Measurements from ENCODE around the gene SEMA3E.
"Not testable (repeated sequence)": the region's sequence is repeated elsewhere in the genome, so short reads cannot be mapped to it uniquely, and the experiment has no call there.

SEMA3E gene

GRCh38 chr7:83562960-83563359 is 86.0 kb downstream of the SEMA3E start:
- DNase-seq (ENCODE audit: low read depth in 2 of 3, low spot score in 1 of 3): no peak

GRCh38 chr7:83562289-83562688 is 86.7 kb downstream of the SEMA3E start:
- no peak for DNase-seq (ENCODE audit: low read depth in 2 of 3, low spot score in 1 of 3)

DNA sequence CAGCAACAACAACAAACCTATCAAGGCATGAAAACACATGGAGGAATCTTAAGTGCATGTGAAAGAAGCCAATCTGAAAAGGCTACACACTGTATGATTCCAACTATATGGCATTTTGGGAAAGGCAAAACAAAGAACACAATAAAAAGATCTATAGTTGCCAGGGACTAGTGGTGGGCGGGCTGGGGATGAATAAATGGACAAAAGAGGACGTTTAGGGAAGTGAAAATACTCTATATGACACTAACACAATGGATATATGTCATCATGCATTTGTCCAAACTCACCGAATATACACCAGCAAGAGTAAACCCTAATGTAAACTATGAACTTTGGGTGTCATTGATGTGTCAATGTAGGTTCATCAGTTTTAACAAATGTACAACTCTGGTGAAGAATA is 89.1 kb downstream of the SEMA3E start:
- DNase-seq (ENCODE audit: low read depth in 2 of 3, low spot score in 1 of 3): no peak

DNA sequence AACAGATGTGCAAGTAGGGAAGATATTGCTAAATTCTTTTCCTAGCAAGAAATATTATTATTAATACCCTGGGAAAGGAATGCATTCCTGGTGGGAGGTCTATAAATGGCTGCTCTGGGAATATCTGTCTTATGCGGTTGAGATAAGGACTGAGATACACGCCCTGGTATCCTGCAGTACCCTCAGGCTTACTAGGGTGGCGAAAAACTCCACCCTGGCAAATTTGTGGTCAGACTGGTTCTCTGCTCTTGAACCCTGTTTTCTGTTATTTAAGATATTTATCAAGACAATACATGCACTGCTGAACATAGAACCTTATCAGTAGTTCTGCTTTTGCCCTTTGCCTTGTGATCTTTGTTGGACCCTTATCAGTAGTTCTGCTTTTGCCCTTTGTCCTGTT is 96.4 kb downstream of the SEMA3E start:
- not testable (repeated sequence) for DNase-seq (ENCODE audit: low read depth in 2 of 3, low spot score in 1 of 3)

DNA sequence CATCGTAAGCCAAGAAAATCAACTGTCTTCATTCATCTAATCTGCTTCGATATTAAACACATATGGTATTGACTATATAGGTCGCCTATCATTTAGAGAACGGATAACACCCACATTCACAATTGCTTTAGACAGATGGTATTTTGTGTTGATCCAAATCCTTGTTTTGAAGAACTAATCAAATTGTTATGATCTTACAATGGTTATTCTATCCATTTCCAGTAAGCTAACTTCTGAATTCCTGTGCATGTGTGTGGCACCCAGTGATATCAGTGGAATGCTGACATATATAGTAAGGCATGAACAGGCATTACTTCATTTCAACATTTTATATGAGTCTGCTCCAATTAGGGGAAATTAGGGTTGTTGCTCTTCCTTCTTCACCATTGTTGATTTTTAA is 98.8 kb downstream of the SEMA3E start:
- no peak for DNase-seq (ENCODE audit: low read depth in 2 of 3, low spot score in 1 of 3)

DNA sequence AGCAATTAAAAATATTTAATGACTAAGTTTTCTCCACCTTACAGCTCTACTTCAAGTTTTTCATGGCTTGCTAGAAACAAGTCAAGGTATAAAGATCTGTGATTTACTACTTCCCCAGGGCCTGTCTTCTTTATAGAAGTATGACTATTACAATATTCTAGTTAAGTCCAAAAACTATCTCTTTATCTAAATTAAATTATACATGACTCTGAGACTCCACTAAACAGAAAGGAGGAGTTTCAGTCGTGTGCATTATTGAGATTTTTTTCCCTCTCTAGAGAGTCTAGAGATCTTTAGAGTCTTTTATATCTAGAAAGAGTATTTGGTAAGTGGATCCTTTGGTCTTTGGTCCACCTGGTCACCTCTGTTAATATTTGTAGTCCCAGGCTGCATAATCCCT is 100.7 kb downstream of the SEMA3E start:
- DNase-seq (ENCODE audit: low read depth in 2 of 3, low spot score in 1 of 3): no peak

- DNase-seq (ENCODE audit: low read depth in 2 of 3, low spot score in 1 of 3): no peak
Observed at GRCh38 chr7:83547526-83547925, 101.4 kb downstream of the SEMA3E start.

GRCh38 chr7:83546586-83546985 is 102.4 kb downstream of the SEMA3E start:
- DNase-seq (ENCODE audit: low read depth in 2 of 3, low spot score in 1 of 3): no peak

DNA sequence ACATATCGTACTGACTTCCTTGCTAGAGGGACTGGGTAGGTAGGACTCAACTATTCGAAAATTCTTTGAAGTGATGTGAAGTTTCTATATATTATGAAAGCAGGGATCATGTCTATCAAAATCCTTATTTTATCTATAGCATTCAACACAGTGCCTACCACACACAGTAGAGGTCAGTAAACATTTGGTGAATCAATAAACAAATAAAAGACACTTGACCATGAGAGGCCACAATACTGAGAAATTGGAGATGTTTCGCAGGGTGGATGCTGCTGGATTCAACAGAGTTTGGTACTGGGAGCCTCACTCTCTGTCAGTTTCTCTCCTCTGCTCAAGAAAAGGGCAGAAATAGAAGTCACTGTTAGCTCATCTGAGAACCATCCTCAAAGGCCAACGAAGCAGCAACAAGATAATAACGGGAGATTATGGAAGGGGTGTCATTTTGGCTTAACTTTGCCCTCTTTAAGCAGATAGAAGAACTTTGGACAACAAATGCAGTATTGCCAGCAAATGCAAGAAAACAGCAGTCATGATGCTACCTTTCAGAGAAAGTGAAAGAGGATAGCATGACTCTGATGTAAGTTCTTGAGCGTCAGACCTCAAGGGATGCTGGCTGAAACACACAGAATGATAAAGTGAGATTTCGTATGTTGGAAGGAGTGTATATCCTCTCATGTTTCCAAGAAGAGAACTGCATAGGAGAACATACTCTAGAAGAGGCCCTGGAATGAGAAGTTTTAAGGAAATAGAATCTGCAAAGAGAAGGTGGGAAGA is 107.6 kb downstream of the SEMA3E start:
- DNase-seq (ENCODE audit: low read depth in 2 of 3, low spot score in 1 of 3): no peak

DNA sequence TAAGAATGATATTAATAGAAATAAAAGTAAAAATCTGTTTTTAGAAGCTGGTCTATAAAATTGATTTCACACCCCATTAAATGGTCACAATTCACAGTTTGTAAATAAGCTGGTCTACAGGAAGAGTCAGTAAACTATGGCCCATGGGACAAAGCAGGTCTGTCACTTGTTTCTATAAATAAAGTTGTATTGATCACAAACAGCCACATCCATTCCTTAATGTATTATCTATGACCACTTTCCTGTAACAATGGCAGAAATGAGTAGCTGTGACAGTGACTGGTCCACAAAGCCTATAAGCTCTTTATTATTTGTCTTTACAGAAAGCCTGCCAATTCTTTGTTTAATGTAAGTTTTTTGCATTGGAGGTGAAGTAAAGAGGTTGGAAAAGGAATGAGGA is 114.5 kb downstream of the SEMA3E start:
- no peak for DNase-seq (ENCODE audit: low read depth in 2 of 3, low spot score in 1 of 3)

DNA sequence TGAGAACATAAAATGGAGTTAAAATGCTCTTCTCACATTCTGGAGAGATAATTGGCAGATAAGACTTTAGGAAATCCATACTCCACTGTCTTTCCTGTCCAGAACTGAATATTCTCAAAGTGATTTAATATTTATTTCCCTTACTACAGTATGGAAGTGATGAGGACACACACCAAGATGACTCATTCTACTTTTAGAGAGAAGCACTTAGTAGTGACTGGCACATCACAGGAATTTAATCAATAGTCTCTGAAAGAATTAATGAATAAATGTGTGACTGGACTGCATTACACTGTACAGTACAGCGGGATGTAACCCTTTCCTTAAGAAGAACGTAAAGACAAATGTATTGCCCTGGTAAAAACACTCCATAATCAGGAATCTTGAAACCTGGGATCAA is 116.7 kb downstream of the SEMA3E start:
- no peak for DNase-seq (ENCODE audit: low read depth in 2 of 3, low spot score in 1 of 3)

- no peak for DNase-seq (ENCODE audit: low read depth in 2 of 3, low spot score in 1 of 3)
Observed at GRCh38 chr7:83531766-83532165, 117.2 kb downstream of the SEMA3E start.

DNA sequence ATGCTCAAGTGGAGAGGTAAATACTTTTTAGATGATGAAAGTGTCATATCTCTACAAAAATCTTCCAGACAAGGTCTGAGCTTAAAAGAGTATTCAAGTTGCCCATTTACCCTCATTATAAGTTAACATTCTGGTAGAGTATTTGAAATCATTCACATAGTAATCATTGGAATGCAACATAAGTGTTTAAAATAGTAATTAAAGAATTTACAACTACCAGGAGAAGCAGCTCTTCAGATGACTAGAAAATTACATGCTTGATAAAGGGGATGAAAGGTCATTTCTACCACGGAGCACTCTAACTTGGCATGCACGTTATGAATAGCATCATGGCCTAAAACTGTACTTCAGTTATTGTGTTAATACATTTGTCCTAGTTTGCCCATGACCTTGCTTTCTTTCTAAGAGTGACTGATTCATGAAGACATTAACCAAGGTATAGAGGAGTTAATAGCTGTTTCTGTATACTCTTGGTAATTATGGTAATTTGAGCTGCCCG is 120.0 kb downstream of the SEMA3E start:
- no peak for DNase-seq (ENCODE audit: low read depth in 2 of 3, low spot score in 1 of 3)

GRCh38 chr7:83524277-83525075 is 124.5 kb downstream of the SEMA3E start:
- DNase-seq (ENCODE audit: low read depth in 2 of 3, low spot score in 1 of 3): no peak

- DNase-seq (ENCODE audit: low read depth in 2 of 3, low spot score in 1 of 3): no peak
Observed at GRCh38 chr7:83520726-83521125, 128.2 kb downstream of the SEMA3E start.

- DNase-seq (ENCODE audit: low read depth in 2 of 3, low spot score in 1 of 3): no peak
Observed at GRCh38 chr7:83519240-83519639, 129.7 kb downstream of the SEMA3E start.

GRCh38 chr7:83517035-83517700 is 131.8 kb downstream of the SEMA3E start:
- no peak for DNase-seq (ENCODE audit: low read depth in 2 of 3, low spot score in 1 of 3)

GRCh38 chr7:83514977-83515376 is 134.0 kb downstream of the SEMA3E start:
- no peak for DNase-seq (ENCODE audit: low read depth in 2 of 3, low spot score in 1 of 3)

- no peak for DNase-seq (ENCODE audit: low read depth in 2 of 3, low spot score in 1 of 3)
Observed at GRCh38 chr7:83509255-83510021, 139.5 kb downstream of the SEMA3E start.

GRCh38 chr7:83504330-83504729 is 144.6 kb downstream of the SEMA3E start:
- DNase-seq (ENCODE audit: low read depth in 2 of 3, low spot score in 1 of 3): no peak

GRCh38 chr7:83502636-83503035 is 146.3 kb downstream of the SEMA3E start:
- DNase-seq (ENCODE audit: low read depth in 2 of 3, low spot score in 1 of 3): no peak

All from stimulated activated CD4-positive, alpha-beta T cell treated with anti-CD3 and anti-CD28 coated beads, Interleukin-12 subunit alpha, Interleukin-12 subunit beta, amount 100 ng/mL, for 48 hours (primary cell).